Omental fat pad (tissue), 4 donors: Measurements from ENCODE around the gene FLT3. TPM values are rescaled to one million over a fixed set of nuclear protein-coding genes. Genes with fewer than 3 reads are reported as not detected.

Experiments used
- ATAC-seq: fragments of 150-250 bp; one replicate; pipeline ENCODE4 v1.9.1; 2016; ENCODE audit warnings: mild to moderate bottlenecking, moderate library complexity; ENCODE audit not compliant: low FRiP score
- DNase-seq: peaks from one replicate; pipeline ENCODE4 v3.0.0-alpha.2; 2019; ENCODE audit warnings: low spot score
- CTCF ChIP-seq, 3 donors: fragments of 450-650 bp; IDR thresholded peaks; one replicate each; pipeline ENCODE4 v1.5.1; 2016 to 2017; ENCODE audit warnings: antibody characterized with exemption in 3 of 3, mild to moderate bottlenecking in 3 of 3, moderate library complexity in 2 of 3
- total RNA-seq, 4 donors: library from RNA; depleted of rRNA; stranded (reverse); fragments of >200 nt; gene quantifications; one replicate each; pipeline ENCODE4 v1.1.0, GENCODE V29; 2016

FLT3 gene
- total RNA-seq, 4 donors from 2014 or later: 0.37 to 6.5 (median 1.1) TPM

DNA sequence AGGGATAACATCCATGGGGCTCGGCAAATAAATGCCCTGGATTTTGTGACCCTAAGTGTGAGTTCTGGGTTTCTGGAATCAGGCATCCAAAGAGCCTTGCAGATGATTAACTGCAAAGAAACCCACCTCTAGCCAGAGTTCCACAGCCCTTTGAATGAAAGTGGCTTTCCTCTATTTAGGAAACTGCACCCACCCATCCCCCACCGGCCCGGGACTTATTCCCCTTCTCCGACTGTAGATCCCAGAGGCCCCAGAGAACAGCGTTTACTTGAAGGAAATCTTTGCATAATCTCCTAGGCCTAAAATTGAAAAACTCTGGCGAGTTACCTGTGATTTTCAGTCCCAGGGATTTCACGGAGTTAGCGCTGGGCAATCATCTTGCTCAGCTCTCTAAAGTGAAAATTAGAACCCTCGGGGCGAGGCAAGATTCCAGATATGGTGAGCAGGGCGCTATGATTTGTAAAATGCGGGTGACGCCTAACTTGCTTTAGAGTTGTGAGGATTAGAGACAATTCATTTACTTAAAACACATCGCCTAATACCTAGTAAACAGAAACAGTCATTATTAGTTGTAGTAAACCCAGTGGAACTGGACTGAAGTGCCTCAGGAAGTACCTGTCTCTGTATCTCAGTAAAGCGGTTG lies 121.3 kb downstream of the FLT3 start:
- DNase-seq: no peak
- no peak for TF ChIP-seq CTCF (IDR thresholded peaks at IDR 0.05)
- ATAC-seq: no peak

DNA sequence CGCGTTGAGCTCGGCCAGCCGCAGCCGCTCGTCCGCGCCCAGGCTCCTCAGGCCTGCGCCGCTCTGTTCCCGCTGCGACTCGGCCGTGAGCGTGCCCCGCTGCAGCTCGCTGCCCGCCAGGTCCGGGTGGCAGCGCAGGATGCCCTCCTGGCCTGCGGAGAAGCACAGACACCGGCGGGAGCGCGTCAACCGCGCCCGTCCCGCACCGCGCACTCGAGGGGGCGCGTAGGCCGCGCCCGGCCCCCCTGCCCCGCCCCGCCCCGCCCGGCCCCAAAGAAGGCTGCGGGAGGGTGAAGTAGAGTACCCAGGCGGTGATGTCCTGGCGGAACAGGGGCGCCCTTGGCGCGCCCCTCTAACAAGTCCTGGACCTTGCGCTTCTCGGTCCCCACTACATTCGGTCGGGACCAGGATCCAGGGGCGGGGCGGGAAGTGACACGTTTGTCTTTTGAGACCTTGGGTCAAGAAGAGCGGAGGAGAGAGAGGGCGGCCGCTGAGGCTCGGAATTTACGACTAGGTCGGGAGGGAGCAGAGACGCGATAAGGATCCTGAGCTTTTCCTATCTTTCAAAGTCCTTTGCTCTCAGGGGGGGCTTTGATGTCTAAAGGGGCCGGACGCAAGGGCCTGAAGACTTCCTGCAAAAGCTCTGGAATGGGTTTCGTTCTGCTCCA lies 121.9 kb downstream of the FLT3 start:
- no peak for TF ChIP-seq CTCF (IDR thresholded peaks at IDR 0.05)
- DNase-seq (no peak), ATAC-seq (no peak)

GRCh38 chr13:27977476-27978300 lies 122.7 kb downstream of the FLT3 start:
- DNase-seq (no peak), ATAC-seq (no peak)
- TF ChIP-seq CTCF (IDR thresholded peaks at IDR 0.05): no peak

- no peak for ATAC-seq
- no peak for TF ChIP-seq CTCF (IDR thresholded peaks at IDR 0.05)
- DNase-seq: no peak
Observed at GRCh38 chr13:27976362-27977091, 123.8 kb downstream of the FLT3 start.

DNA sequence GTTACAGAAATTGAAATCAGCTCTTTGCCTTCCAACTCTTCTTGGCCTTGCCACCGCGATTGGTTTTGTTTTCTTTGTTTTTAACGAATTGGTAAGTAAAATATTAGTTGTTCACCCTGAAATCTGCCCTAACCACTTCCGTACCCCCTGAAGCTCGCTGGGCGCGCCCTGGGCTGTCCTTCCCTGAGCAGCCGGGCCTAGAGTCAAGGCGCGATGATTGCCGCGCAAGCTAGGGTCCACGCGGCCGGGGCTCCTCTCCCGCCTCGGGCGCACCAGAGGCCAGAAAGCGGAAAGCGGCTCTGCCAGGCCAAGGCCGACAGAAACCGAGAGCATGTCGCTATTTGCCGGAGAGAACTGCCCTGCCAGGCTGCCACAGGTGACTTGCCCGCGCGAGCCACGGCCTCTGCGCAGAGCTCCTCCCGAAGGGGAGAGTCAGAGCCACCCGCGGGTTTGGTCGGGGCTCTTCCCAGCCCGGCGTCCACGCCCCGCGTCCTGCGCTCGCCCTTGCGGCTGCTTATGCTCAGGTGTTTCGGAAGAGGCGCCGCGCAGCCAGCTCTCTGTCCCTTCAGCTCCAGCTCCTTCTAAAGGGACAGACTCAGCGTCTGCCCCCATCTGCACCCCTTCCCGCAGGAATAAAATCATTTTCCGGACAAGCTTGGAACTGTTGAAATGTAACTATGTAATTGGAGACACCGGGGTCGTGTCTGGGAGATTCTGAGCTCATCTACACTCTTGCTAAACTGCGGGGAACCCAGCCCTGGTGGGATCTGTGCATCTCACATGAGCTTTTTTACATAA lies 124.6 kb downstream of the FLT3 start:
- no peak for DNase-seq
- no peak for ATAC-seq
- no peak for TF ChIP-seq CTCF (IDR thresholded peaks at IDR 0.05)
